Smooth muscle cell of the brain vasculature (primary cell): Measurements from ENCODE around the gene DPP4.

Experiments
- DNase-seq: peaks from one replicate; pipeline ENCODE4 v3.0.0-alpha.2; 2012; ENCODE audit warnings: low read depth, low spot score

Gene DPP4

GRCh38 chr2:162085090-162085891 is 11.3 kb upstream of the DPP4 start:
- DNase-seq = no peak

- no peak for DNase-seq
Observed at GRCh38 chr2:162084536-162084935, 10.5 kb upstream of the DPP4 start.

DNA sequence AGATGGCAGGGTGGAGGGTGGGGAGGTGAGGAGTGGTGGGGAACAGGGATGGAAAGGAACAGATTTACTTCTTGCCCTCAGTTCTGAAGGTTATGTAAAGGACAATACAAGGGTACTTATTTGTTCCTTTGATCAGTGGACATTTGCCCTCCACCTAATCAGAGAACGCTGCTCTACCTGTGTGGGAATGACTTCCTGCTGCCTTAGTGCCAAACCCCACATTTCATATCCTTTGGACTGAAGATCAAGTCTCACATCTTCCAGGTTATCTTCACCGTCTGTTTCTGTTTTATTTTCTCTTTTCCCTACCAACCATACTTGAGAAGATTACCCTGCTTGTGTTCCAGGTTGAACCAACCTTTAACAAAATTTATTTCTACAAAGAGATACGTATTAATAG is 8.7 kb upstream of the DPP4 start:
- no peak for DNase-seq

GRCh38 chr2:162082036-162082435 is 8.0 kb upstream of the DPP4 start:
- no peak for DNase-seq

GRCh38 chr2:162079514-162079913 is 5.5 kb upstream of the DPP4 start:
- no peak for DNase-seq

GRCh38 chr2:162075689-162076132 is 1.7 kb upstream of the DPP4 start:
- DNase-seq = no peak

DNA sequence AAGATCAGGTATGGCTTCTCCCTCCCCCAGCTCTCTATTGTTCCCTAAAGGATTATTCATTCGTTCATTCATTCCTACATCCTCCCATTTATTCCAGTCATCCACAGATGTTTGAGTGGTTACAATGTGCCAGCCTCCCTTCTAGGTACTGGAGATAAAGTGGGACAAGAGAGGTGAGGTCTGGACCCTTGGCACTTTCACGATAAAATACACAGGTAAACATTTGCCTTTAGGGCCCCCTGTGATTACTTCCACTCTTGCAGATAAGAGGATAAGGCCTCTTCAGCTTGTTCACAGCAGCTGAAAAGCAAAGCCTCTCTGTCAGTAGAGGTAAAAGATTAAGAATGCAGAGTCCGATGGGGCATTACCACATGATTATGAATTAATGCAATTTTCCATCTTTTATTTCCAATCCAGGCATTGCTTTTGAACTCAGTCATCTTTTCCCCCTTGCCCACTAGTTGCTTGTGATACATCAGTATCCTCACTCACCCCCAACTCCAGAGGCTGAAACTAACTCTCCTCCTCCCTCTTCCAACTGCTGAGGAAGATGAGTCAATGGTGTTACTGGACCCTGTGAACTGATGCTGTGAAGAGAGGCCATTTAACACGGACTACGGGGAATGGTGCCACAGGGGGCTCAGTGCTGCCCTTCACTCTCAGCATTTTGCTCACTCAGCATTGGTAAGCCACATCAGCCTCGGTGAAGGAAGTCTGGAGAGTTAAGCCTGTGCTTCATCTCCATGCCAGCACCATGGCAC is 1.1 kb upstream of the DPP4 start:
- no peak for DNase-seq

DNA sequence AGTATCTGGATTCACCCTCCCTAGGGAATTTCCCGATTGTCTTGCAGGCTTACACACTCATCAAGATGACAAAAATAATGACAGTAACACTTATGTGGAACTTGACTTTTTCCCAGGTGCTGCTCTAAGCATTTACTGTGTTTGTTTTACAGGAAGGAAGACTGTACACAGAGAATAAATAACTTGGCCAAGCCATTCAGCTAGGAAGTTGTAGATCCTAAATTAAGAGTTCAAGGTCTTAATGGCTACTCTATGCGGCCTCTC is 549 bp upstream of the DPP4 start:
- no peak for DNase-seq

DNA sequence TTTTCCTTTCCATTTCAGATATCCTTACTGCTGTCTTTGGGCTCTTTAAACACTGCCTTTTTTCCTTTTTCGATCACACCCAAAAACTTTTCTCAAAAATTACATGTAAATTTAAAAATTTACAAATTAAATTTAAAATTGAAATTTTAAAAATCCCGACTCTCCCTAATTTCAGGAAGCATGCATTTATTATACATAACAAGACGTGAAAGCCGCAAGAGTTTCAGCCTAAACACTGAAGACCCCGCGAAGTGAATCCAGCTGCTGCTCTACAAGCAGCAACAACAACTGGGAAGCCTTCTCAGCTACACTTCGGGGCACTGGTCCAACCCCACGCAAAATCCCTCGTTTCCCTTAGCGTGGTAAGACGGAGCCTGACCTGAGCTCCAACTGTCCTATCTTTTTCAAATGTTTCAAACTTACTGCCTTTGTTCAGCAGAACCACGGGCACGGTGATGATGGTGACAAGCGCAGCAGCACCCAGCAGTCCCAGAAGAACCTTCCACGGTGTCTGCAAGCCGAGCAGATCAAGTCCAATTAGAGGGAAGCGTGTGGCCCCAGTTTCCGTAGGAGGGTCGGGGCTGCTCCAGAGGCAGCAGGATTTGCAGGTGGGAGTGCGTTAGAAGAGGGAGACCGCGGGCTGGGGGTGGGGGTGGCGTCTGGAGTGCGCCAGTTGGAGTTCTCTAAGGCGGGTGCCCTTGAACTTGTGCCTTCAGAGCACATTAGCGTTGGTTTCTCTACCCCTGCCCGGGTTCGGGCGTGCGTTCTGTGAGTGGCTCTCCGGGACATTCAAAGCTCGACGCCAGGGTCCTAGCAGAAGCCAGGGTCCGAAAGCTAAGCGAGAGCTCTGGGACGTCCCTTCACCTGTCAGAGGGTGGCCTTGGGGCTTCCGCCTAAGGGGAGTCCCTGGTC is 783 bp downstream of the DPP4 start:
- DNase-seq = no peak

- no peak for DNase-seq
Observed at GRCh38 chr2:162072181-162072702, 1.8 kb downstream of the DPP4 start.

DNA sequence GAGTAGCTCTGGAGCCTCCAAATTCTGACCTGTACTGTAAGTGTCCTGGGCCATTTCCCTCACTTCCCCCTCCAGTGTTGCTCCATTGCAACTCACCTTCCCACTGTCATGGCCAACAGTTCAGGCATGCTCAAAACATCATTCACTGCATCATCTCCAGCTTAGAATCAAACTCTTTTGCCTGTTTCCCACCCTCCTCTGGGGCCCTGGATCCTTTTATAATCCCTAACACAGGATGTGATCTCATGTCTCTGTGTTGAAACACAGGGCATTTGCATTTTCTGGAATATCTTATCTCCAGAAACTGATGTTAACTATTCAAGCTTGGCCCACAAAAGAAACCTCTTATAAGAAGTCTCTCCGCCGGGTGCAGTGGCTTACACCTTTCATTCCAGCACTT is 3.0 kb downstream of the DPP4 start:
- DNase-seq = no peak

GRCh38 chr2:162070228-162070936 is 3.6 kb downstream of the DPP4 start:
- DNase-seq = no peak

DNA sequence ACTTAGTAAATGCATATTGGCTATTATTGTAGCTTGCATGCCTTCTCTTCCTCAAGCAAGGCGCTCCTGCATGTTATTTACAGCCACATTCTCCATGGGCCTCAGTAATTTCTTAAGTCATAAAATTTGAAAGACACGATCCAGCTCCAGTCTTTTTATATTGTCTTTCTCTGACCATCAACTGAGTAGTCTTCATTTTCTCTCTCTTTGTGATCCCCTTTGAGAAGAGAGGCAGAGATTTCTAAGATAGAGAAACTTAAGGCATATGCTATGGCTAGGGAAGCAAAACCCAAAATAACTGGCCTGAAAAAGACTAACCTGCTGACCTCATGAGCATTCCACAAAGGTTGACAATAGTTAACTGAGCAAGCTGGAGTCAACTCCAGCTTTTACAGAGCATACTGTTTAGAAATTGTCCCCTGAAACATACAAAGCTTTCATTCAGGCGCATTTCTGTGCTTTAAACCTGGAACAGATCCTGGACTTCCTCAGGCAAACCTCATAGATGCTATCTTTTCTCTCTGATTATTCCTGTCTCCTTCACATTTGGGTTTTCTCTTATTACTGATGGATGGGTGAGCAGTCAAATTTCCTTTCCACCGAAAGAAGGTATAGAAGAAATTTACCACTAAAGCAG is 4.6 kb downstream of the DPP4 start:
- DNase-seq = no peak

DNA sequence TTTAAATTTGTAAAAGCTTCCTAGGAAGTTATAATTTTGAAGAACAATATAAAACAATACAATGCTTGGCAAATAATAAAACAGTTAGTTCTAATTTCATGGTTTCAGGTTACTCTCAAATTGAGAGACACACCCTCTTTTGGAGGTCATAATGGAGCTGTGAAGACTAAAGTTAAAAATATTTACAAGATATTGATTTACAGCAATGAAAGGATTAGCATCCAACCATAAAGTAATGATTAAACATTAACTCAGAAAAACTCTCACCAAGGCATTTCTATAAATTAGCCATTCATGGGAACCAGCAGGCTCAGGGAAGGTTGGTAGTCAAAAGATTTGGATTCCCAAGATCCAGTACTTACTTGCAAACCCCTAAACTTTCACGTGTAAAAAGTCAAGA is 6.4 kb downstream of the DPP4 start:
- DNase-seq = no peak

DNA sequence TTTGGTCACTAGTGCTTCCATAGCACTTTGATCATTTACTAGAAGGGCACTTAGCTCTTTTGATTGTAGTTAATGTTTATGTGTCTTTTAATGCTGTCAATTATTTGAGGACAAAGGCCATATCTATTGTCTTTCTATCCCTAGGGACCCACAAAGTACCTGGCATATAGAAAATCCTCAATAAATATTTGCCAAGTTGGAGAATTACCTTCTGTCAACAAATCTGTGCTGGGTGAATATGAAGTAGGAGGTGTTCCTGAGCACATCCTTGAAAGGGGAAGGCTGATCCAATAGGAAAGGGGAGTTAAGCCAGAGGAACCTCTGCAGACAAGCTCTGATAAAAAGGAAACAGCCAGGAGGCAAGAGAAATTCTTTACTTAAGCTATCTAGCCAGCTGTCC is 8.2 kb downstream of the DPP4 start:
- no peak for DNase-seq

GRCh38 chr2:162063899-162064298 is 10.1 kb downstream of the DPP4 start:
- no peak for DNase-seq

GRCh38 chr2:162063281-162063680 is 10.7 kb downstream of the DPP4 start:
- no peak for DNase-seq

DNA sequence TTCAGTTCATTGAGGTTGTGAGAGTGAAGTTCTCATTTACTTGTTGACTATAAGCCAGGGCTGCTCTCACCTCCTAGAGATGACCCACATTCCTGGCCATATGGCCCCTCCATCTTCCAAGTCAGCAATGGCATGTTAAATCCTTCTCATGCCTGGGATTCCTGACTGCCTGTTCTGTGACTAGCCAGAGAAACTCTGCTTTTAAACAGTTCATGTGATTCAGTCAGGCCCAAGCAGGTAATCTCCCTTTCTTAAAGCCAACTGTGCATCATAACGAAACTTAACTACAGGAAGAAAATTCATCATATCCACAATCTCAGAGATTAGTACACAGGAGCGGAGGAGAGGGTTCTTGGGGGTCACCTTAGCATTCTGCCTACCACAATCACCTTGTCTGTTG is 11.5 kb downstream of the DPP4 start:
- no peak for DNase-seq

GRCh38 chr2:162061021-162061420 is 13.0 kb downstream of the DPP4 start:
- no peak for DNase-seq

DNA sequence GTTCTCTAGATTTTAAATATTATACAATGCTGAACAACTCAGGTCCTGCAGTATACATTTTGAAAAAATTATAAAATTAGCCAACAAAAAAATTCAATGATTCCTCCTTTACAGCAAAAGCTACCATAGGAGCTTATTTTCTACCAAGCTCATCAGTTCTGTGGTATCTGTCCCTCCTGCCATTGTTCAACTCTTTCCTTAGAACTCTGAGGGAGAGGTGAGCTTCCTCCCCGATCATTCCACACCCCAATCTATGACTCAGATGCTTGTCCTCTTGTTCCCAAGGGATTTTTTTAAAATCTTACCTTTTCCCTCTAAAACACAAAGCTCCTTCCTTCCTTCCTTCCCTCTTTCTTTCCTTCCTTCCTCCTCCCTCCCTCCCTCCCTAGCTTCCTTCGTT is 13.5 kb downstream of the DPP4 start:
- no peak for DNase-seq
